Tibial artery (tissue), 4 donors: ENCODE measurements around the gene LY9.
"Not testable (repeated sequence)": the region's sequence is repeated elsewhere in the genome, so short reads cannot be mapped to it uniquely, and the experiment has no call there.

Source experiments
- DNase-seq, 2 donors: peaks; one replicate each; pipeline ENCODE4 v3.0.0-alpha.2; 2019
- H3K27ac ChIP-seq, 2 donors: fragments of 200-600 bp; sonication (generic) in 1 of 2; 1 replicate in 1 of 2; 2 replicates in 1 of 2; pipeline ENCODE4 v1.5.1; 2018 to 2019; ENCODE audit warnings: mild to moderate bottlenecking in 1 of 2
- H3K27me3 ChIP-seq, 2 donors: fragments of 200-600 bp; sonication (generic) in 1 of 2; one replicate each; pipeline versions ENCODE4 v1.5.1 to v1.6.0; 2016 to 2019
- H3K36me3 ChIP-seq, 3 donors: fragments of 200-600 bp; sonication (generic) in 2 of 3; one replicate each; pipeline ENCODE4 v1.5.1; 2016 to 2019; ENCODE audit warnings: mild to moderate bottlenecking in 2 of 3
- H3K4me1 ChIP-seq, 4 donors: fragments of 200-600 bp; sonication (generic) in 2 of 4; 1 replicate in 3 of 4; 2 replicates in 1 of 4; pipeline ENCODE4 v1.5.1; 2016 to 2019
- H3K4me3 ChIP-seq, 2 donors: fragments of 200-600 bp; sonication (generic) in 1 of 2; 1 replicate in 1 of 2; 2 replicates in 1 of 2; pipeline ENCODE4 v1.5.1; 2018 to 2019; ENCODE audit warnings: mild to moderate bottlenecking in 2 of 2
- H3K9me3 ChIP-seq, 3 donors: fragments of 200-600 bp; sonication (generic) in 1 of 3; one replicate each; pipeline ENCODE4 v1.5.1; 2016 to 2019
- intact Hi-C: fragments of 100-400 bp; cut with DNase I; formaldehyde crosslinking; loops from one replicate; pipeline ENCODE4 v1.15.0; 2023; ENCODE audit warnings: low total_unique reads
- TF ChIP-seq, protein P1 (sequence below), 2 experiments: fragments of 200-600 bp in 1 of 2; fragments of 450-650 bp in 1 of 2; IDR thresholded peaks; one replicate each; pipeline ENCODE4 v1.5.1; 2017 to 2019; ENCODE audit warnings: antibody characterized with exemption in 2 of 2, mild to moderate bottlenecking in 1 of 2, moderate library complexity in 1 of 2

Gene LY9

DNA sequence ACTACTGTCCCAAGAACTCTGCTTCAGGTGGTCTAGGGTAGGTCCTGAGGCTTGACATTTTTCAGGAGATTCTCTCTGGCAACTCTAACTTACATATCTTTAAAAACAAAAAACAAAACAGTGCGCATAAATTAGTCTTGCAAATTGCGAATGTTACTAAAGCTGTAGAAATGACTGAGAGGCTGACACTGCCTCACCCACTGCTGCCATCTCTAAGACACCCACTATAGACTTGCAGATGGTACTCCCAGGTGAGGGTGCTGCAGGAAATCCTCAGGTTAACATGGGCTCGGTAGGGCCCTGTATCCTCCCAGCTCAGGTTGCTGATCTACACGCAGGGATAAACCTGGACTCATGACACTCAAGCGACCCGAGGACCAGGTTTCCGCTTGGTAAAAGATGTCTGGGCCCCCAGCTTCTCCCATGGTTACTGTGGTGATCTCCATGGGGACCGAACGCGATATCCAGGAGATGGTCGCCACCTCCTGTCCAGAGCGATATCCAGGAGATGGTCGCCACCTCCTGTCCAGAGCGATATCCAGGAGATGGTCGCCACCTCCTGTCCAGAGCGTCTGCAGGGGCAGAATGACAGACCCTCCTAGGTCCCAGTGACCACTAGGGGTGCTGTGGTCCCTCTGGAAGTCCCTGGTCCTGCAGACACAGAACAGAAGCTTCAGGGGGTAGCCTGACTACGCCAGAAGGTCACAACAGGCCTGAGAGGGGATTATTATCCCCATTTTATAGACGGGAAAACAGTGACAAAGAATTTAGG is 16.2 kb upstream of the LY9 start:
- Histone ChIP-seq H3K4me1 (no peaks in the 10 kb centered on the region), H3K27me3 (no peaks in the 10 kb centered on the region), H3K9me3 (no peaks in the 10 kb centered on the region), H3K27ac (no peak overlapping the region), H3K4me3 (no peak overlapping the region), H3K36me3 (no peaks in the 10 kb centered on the region)
- TF ChIP-seq, protein P1, sequence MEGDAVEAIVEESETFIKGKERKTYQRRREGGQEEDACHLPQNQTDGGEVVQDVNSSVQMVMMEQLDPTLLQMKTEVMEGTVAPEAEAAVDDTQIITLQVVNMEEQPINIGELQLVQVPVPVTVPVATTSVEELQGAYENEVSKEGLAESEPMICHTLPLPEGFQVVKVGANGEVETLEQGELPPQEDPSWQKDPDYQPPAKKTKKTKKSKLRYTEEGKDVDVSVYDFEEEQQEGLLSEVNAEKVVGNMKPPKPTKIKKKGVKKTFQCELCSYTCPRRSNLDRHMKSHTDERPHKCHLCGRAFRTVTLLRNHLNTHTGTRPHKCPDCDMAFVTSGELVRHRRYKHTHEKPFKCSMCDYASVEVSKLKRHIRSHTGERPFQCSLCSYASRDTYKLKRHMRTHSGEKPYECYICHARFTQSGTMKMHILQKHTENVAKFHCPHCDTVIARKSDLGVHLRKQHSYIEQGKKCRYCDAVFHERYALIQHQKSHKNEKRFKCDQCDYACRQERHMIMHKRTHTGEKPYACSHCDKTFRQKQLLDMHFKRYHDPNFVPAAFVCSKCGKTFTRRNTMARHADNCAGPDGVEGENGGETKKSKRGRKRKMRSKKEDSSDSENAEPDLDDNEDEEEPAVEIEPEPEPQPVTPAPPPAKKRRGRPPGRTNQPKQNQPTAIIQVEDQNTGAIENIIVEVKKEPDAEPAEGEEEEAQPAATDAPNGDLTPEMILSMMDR (IDR thresholded peaks at IDR 0.05), result no peak
- intact Hi-C loops, result no loop called here
- no peak for DNase-seq

DNA sequence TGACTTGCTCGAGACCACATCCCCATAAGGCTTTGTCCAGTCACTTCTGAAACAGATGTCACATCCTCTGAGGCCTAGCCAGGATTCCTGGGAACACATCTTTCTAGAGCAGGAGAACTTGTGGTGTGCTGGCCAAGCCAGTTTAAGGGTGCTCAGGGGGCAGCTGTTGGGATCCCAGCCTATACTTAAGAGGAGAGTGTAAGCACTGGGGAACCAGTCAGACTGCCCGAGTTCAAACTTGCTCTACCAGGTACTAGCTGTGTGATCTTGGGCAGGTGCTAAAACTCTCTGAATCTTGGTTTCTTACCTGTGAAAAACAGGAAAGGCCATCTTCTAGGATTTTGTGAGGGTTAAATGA is 15.6 kb upstream of the LY9 start:
- no peaks in the 10 kb centered on the region for H3K36me3 ChIP-seq
- intact Hi-C loops, result no loop called here
- TF ChIP-seq, protein P1 (IDR thresholded peaks at IDR 0.05), result no peak

DNA sequence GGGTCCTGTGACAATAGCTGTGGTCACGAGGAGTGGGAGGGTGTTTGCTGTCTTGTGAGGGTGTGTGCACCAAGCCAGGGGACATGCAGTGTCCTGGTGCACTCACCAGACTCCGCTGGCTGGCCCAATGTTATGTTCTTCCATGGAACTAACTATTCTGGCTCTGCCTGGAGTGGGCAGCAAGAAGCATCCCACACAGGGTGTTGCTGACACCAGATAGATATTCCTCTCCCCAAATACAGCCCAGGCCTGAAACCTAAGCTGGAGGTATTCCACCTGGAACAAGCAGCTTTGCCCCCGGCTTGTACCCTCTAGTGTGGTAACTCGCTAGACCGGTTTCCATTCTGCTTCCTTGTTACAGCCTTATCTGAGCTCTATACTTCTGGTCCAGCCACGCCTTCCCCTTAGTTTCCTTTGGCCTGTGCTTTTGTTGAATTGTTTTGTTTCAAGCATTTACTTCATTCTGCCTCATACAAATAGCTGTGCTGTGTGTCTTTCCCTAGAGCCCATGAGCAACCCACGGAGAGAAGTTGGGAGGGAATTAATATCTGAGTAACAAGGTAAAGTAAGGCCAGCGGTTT is 14.7 kb upstream of the LY9 start:
- TF ChIP-seq, protein P1 (IDR thresholded peaks at IDR 0.05), result no peak
- H3K27ac ChIP-seq, result no peak overlapping the region
- intact Hi-C loops, result no loop called here
- H3K4me3 ChIP-seq, result no peak overlapping the region
- H3K36me3 ChIP-seq, result no peaks in the 10 kb centered on the region
- H3K27me3 ChIP-seq, result no peaks in the 10 kb centered on the region
- no peaks in the 10 kb centered on the region for H3K4me1 ChIP-seq
- no peak for DNase-seq
- no peaks in the 10 kb centered on the region for H3K9me3 ChIP-seq

More for the DNA sequence above, 15.6 kb upstream of the LY9 start:
- no peak overlapping the region for H3K27ac ChIP-seq
- H3K4me3 ChIP-seq, result no peak overlapping the region
- no peaks in the 10 kb centered on the region for H3K4me1 ChIP-seq
- no peaks in the 10 kb centered on the region for H3K9me3 ChIP-seq
- DNase-seq, result no peak
- H3K27me3 ChIP-seq, result no peaks in the 10 kb centered on the region

DNA sequence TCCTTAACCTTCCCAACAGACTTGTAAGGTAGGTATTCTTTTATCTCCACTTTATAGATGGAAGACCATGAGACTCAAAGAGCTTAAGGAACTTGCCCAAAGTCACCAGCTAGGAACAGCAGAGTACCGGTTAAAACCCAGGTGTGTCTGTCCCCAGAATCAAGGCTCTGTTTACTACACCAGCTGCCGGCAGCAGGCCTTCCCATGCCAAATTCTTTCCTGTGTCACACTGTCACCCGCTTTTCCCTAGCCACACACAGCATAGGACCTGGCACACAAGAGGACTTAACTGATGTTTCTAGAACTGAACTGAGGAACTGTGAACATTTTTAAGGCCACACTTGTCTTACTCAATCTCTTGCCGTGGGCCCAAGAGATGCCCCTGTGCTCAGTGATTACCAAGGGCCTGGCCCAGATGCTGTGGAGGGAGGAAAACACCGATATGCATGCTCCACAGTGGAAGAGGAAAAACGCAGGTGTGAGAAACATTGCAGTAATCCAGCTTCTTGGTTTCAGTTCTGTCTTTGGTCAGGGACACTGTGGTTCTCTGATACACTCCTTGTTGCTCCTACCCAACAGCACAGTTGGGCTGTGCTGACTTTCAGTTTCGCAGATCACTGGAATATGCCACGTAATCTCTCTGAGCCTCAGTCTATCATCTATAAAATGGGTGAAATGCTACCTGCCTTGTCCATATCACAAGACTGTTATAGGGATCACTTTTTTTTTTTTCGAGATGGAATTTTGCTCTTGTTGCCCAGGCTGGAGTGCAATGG is 13.9 kb upstream of the LY9 start:
- Histone ChIP-seq H3K4me1 (no peaks in the 10 kb centered on the region), H3K27ac (no peak overlapping the region), H3K4me3 (no peak overlapping the region), H3K27me3 (no peaks in the 10 kb centered on the region), H3K36me3 (no peaks in the 10 kb centered on the region), H3K9me3 (no peaks in the 10 kb centered on the region)
- DNase-seq, result no peak
- intact Hi-C loops, result no loop called here
- TF ChIP-seq, protein P1 (IDR thresholded peaks at IDR 0.05), result no peak

DNA sequence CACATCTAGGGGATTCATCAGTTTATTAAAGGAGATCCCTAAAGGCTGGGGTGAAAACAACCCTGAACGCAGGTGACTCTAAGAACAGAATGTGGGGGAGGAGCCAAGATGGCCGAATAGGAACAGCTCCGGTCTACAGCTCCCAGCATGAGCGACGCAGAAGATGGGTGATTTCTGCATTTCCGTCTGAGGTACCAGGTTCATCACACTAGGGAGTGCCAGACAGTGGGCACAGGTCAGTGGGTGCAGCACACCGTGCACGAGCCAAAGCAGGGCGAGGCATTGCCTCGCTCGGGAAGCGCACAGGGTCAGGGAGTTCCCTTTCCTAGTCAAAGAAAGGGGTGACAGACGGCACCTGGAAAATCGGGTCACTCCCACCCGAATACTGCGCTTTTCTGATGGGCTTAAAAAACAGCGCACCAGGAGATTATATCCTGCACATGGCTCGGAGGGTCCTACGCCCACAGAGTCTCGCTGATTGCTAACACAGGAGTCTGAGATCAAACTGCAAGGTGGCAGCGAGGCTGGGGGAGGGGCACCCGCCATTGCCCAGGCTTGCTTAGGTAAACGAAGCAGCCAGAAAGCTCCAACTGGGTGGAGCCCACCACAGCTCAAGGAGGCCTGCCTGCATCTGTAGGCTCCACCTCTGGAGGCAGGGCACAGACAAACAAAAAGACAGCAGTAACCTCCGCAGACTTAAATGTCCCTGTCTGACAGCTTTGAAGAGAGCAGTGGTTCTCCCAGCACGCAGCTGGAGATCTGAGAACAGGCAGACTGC is 12.8 kb upstream of the LY9 start:
- H3K27me3 ChIP-seq, DNase-seq, H3K36me3 ChIP-seq, H3K4me1 ChIP-seq, intact Hi-C loops, H3K4me3 ChIP-seq, H3K9me3 ChIP-seq, H3K27ac ChIP-seq: not testable (repeated sequence)
